ENCODE data around the gene TRAPPC2B. TPM values are rescaled to one million over a fixed set of nuclear protein-coding genes. Genes with fewer than 3 reads are reported as not detected.
A peak's percentile ranks its signal among the peaks of the same experiment; 100 is the strongest.

Gene TRAPPC2B
- total and polyA plus RNA-seq, 2 of the 13 experiments (the other 11 are each of a cell fraction or from before 2014, with no cell fraction given) = 13.3 to 17.7 TPM

GRCh38 chr19:57350877-57351805 is 12.2 kb upstream of the TRAPPC2B start, which contains the start of gene ZNF304 (continued):
- no peak for TF ChIP-seq ZHX1 (CRISPR knock-in tag; IDR thresholded peaks at IDR 0.05; ENCODE audit: low read depth)
- TF ChIP-seq ZNF605 (CRISPR knock-in tag; IDR thresholded peaks at IDR 0.05) = no peak; the same call in 1 of the 2 replicates
- TF ChIP-seq ZNF230 (CRISPR knock-in tag; IDR thresholded peaks at IDR 0.05) = peak; percentile 78; the same call in 1 of the 2 replicates
- TF ChIP-seq ZNF362 (CRISPR knock-in tag; IDR thresholded peaks at IDR 0.05; ENCODE audit: borderline replicate concordance) = no peak; the same call in 1 of the 2 replicates
- TF ChIP-seq PAX8 (CRISPR knock-in tag; IDR thresholded peaks at IDR 0.05; ENCODE audit: borderline replicate concordance) = 0 out of 2 replicates have a peak, but pooled peaks have one; percentile 70
- 0 out of 2 replicates have a peak, but pooled peaks have one; percentile 46 for TF ChIP-seq ZMAT3 (CRISPR knock-in tag; conservative IDR thresholded peaks at IDR 0.05)
- no peak for TF ChIP-seq ZNF329 (CRISPR knock-in tag; IDR thresholded peaks at IDR 0.05; ENCODE audit: low read depth)
- peak; percentile 48 for TF ChIP-seq ETV5 (CRISPR knock-in tag; IDR thresholded peaks at IDR 0.05; ENCODE audit: borderline replicate concordance)
- no peak for TF ChIP-seq ZNF256 (CRISPR knock-in tag; conservative IDR thresholded peaks at IDR 0.05)
- TF ChIP-seq HNRNPUL1 (IDR thresholded peaks at IDR 0.05; ENCODE audit: low read depth, low read length) = no peak
- TF ChIP-seq ZNF407 (CRISPR knock-in tag; IDR thresholded peaks at IDR 0.05; ENCODE audit: not compliant biosample characterization) = peak; percentile 70
- TF ChIP-seq TGIF2 (CRISPR knock-in tag; IDR thresholded peaks at IDR 0.05) = peak; percentile 49; the same call in 1 of the 2 replicates
- no peak for TF ChIP-seq ZNF567 (CRISPR knock-in tag; IDR thresholded peaks at IDR 0.05; ENCODE audit: borderline replicate concordance)
- no peak for TF ChIP-seq ZNF275 (CRISPR knock-in tag; IDR thresholded peaks at IDR 0.05; ENCODE audit: borderline replicate concordance)
